HG03066 (cell line): ENCODE results near the gene ALDH9A1.
"Not testable (repeated sequence)": the region's sequence is repeated elsewhere in the genome, so short reads cannot be mapped to it uniquely, and the experiment has no call there.

Experiments
- ATAC-seq: cut with Tn5 transposase; IDR thresholded peaks from one replicate; pipeline ENCODE4 v1.9.1; 2021; ENCODE audit warnings: low read depth; ENCODE audit not compliant: unreplicated experiment

ALDH9A1 gene

DNA sequence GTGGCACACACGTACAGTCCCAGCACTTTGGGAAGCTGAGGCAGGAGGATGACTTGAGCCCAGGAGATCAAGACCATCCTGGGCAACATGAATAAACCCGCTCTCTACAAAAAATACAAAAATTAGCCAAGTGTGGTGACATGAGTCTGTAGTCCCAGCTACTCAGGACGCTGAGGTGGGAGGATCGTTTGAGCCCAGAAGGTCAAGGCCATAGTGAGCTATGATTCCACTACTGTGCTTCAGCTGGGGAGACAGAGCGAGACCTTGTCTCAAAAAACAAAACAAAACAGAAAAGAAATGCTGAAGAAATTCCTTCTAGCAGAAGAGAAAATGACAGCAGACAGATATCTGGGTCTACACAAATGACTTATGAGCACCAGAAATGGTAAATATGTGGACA lies 10.3 kb downstream of the ALDH9A1 start:
- no peak for ATAC-seq

DNA sequence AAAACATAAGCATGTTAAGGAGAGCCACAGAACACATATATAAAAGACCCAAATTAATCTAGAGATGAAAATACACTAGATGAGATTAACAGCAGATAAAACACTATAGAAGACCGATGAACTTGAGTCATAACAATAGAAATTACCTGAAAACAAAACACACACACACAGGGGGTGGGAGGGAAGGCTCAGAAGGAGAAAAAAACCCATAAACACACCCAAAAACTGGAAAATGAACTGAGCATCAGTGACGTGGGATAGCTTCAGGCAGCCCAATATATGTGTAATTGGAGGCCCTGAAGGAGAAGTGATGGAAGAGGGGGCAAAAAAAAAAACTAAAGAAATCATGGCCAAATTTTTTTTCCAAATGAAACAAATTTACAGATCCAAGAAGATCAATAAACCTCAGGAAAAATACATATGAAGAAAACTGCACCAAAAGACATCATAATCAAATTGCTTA lies 11.4 kb downstream of the ALDH9A1 start:
- no peak for ATAC-seq

DNA sequence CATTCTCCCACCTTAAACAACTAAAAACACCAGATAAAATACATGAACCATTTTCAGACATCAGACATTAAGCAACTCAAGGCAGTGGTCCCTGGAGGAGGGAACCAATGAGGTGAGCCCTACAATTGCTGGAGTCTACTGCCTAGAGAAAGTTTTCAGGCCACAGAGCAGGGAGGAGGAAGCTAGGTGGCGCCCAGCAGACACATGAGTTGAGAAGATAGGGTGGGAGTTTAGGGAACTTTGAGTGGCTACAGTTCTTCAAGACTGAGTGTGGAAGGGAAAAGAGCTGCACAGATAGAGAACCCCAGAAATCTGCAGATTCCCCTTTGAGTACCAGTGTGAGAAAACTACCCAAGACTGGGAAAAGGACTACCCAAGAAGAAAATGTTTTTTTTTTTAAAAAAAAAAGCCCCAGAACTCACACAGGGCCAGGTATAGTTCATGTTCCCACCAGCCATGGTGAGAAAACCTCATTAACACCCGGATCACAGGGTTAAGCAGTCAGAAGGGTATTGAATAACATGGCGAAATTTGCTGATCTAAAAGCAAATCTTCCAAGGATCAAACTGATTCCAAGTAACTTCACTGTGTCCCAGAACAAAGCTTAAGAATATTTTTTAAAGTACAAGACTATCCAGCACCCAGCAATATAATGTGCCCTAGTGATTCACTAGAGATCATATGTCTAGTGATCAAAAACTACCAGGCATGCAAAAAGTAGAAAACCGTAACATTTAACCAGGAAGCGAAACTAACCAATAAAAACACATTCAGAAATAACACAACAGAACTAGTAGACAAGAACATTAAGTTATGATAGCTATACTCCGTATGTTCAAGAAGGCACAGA lies 12.0 kb downstream of the ALDH9A1 start:
- no peak for ATAC-seq

DNA sequence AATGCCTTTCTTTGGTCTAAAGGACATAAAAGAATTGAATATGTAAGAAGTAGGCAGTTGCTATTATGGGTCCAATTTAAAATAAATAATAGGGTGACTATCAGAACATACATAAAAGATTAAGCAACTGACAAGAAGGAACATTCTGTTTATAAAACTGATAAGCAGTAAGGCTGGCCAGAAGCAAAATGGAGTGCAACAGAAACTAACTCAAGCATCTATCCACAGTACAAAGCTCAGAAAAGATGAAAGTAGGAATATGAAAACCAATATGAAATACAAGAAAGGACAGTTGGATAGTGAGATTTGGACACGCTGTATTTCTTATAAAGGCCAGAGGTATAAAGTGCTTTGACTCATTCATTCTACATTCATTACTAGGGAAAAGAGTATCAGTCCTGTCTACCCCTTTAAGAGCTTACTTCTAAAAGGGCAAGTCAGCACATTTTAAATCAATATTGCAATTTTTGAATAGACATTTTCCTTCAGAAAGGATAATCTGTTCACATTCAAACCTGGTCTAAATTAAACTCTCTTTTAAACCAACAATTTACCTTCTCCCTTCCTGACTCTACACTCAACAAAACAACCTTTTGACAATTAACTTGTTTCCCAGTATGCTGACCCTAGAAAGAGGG lies 14.4 kb downstream of the ALDH9A1 start:
- ATAC-seq = no peak

DNA sequence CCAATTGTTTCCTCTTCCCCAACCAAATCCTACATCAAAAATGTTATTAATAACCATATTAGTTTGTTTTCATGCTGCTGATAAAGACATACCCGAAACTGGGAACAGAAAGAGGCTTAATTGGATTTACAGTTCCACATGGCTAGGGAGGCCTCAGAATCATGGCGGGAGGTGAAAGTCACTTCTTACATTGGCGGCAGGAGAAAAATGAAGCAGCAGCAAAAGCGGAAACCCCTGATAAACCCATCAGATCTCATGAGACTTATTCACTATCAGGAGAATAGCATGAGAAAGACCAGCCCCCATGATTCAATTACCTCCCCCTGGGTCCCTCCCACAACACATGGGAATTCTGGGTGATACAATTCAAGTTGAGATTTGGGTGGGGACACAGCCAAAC lies 17.6 kb downstream of the ALDH9A1 start:
- not testable (repeated sequence) for ATAC-seq

DNA sequence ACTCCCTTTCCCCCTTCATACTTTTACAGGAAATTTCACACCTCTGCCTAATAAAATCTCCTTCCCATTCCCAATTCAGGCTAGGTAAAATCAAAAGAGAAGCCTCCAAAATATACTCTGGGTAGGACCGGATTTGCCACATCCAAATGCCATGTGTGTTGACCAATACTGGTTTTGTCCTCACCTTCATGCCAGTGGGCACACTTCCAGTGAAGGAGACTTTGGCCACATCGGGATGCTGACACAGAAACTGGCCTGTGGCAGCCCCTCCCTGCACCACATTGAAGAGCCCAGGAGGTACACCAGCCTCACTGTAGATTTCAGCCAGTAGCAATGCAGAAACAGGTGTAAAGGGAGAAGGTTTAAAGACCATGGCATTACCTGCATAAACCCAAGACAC lies 18.1 kb downstream of the ALDH9A1 start:
- ATAC-seq = no peak

DNA sequence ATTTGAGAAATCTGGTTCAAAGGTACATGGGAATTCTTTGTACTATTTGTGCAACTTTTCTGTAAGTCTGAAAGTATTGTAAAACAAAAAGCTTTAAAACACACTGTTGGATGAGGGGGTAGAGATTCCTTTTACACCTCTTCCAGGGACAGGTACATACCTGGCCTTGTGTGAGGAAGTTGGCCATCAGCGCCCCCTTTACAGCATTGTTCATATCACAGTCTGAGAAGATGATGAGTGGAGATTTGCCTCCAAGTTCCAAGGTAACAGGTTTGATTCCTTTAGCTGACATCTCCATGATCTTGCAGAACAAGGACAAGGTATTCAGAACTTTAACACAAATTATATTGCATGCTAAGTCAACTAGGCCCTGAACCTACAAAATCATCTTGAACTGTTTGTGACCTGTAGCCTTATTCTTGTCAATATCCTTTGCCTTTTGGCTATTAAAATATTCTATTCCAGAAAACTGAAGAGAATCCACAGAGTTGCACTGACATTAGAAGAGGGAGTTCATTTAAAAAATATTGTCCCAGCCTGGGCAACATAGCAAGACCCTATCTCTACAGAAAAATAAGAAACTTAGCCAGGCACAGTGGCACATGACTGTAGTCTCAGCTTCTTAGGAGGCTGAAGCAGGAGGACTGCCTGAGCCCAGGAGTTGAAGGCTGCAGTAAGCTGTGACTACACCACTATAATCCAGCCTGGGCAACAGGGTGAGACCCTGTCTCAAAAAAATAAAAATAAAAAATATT lies 18.9 kb downstream of the ALDH9A1 start:
- ATAC-seq = no peak

DNA sequence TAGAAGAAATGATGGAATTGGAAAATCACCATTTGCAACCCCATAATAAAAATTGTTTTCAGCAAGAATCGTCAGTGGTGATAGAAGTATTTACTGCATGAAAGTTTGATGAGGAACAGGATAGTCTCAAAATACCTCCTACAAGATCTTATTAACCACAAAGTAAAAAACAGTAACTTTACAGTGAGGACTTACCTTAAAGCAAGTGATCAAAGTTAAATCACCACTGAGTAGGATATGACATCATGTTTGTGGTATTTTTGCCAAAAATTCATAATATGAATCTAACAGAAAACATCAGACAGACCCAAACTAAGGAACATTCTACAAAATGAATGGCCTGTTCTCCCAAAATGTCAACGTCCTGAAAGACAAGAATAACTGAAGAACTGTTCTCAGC lies 19.9 kb downstream of the ALDH9A1 start:
- ATAC-seq = no peak

DNA sequence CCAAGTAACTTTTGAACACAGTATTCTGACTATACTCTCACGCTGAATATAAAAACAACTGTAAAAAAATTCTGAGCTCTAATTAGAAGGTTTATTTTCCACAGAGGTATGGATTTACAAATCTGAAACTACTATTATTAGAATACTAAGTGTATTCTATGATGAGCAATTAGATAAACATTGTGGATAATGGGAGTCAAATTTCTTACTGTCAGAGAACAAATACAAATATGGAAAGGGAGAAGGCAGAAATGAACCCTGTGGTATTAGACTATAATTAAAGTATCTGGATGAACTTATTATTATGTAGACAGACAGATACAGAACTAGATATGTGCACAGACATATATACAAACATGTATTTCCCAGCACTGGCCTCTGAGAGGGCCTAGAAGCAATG lies 22.6 kb downstream of the ALDH9A1 start:
- ATAC-seq = no peak

DNA sequence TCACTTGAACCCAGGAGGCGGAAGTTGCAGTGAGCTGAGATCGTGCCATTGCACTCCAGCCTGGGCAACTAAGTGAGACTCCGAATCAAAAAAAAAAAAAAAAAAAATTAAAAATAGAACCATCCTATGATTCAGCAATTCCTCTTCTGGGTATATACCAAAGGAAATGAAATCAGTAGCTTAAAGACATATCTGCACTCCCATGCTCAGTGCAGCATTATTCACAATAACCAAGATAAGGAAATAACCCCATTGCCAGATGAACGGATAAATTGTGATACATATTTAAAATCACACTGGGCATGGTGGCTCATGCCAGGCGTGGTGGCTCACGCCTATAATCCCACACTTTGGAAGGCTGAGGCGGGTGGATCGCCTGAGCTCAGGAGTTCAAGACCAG lies 23.8 kb downstream of the ALDH9A1 start:
- ATAC-seq = no peak

DNA sequence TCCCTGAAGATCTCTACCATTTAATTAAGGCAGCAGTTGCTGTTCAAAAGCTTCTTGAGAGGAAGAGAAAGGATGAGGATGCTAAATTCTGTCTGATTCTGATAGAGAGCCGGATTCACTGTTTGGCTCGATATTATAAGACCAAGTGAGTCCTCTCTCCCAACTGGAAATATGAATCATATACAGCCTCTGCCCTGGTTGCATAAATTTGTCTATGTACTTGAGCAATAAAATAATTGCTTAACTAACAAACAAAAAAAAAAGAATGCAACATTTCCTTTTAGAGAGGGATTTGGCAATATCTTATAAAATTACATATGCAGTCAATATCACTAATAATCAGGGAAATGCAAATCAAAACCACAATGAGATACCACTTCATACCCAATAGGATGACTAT lies 26.8 kb downstream of the ALDH9A1 start:
- ATAC-seq = no peak

DNA sequence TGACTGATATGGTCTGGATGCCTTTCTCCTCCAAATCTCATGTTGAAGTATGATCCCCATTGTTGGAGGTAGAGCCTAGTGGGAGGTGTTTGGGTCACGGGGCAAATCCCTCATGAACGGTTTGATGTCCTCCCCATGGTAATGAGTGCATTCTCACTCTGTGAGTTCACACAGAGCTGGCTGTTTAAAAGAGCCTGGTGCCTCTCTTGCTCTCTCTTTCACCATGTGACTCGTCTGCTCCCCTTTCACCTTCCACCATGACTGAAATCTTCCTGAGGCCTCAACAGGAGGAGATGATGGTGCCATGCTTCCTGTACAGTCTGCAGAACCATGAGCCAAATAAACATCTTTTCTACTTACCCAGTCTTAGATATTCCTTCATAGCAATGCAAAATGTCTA lies 30.2 kb downstream of the ALDH9A1 start:
- ATAC-seq = no peak

DNA sequence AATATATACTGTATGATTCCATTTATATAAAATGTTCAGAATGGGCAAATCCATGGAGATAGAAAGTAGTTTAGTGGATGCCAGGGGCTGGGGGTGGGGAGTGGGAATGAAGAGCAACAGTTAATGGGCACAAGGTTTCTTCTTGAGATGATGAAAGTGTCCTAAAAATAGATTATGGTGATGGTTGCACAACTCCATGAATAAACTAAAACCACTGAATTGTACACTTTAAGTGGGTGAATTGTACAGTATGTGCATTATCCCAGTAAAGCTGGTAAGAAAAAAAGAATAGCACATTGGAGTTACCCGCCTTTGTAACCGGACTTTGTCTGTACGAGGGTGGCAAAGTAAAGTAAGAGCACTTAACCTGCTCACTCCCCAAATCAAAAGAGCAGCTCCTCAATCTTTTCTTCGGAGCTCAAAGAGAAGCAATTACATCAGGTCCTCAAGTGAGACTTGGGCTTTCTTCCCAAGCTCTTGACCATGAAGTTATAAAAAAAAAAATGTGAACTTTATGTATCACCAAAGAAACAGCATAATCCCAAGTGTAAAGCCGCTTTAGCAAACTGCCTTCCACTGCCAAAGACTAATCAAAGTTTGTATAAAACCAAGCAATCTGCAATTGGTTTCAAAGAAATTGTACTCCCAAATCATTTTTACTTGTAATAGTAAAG lies 32.1 kb downstream of the ALDH9A1 start:
- no peak for ATAC-seq

DNA sequence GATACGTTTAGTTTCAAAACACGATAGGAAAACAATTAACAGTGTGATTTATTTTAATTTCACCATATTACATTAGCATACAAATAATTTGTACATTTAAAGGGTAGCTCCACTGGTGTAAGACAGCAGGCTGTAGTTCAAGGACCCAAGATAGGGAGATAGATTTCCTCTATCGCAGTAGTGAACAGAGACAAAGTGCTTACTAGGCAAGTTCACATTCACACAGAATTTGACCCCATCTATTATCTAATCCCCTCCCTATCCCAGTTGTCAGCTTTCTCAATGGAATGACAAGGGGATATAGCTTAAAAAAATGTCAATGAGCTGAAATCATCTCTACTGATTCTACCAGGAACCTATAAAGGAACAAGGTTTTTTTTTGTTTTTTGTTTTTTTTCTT lies 36.2 kb downstream of the ALDH9A1 start:
- no peak for ATAC-seq

DNA sequence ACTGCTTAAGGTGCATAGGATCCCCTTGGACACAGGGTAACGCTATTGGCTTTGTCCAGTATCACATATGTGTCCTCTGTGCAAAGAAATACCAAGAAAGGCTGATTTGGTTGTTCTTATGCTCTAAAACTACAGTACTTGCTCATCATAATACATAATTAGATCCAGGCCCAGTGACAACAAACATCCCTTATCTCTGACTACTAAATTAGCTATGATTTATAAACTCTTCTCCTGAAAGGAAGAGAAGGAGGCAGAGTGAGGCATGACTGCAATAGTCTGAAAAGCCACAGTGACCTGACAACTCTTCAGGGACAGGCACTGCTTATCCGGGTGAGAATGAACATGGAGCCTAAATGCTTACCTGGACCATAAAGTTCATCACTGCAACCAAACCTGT lies 36.7 kb downstream of the ALDH9A1 start:
- no peak for ATAC-seq

DNA sequence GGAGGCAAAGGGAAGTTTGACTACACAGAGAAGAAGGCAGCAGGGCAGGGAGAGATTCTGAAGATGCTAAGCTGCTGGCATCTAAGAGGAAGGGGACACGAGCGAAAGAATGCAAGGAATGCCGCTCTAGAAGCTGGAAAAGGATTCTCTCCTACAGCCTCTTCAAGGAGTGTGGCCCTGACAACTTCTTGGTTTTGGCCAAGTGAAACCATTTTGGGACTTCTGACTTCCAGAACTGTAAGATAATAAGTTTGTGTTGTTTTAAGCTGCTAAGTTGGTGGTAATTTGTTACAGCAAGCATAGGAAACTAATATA lies 38.8 kb downstream of the ALDH9A1 start:
- ATAC-seq = no peak

DNA sequence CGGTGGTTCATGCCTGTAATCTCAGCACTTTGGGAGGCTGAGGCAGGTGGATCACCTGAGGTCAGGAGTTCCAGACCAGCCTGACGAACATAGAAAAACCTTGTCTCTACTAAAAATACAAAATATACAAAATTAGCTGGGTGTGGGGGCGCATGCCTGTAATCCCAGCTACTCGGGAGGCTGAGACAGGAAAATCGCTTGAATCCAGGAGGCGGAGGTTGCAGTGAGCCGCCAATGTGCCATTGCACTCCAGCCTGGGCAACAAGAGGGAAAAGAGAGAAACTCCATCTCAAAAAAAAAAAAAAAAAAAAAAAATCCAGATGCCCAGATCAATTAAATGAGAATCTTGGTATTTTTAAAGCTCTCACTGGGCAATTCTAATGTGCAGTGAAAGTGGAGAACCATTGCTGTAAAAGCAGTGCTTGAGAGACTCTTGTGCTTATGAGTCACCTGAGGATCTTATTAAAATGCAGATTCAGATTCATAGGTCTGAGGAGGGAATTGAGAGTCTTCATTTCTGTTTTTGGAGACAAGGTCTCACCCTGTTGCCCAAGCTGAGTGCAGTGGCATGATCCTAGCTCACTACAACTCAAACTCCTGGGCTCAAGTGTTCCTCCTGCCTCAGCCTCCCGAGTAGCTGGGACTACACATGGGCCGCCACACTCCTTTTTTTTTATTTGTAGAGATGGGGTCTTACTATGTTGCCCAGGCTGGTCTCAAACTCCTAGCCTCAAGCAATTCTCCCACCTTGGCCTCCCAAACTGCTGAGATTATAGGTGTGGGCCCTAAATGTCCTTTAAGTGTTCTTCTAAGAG lies 39.4 kb downstream of the ALDH9A1 start:
- not testable (repeated sequence) for ATAC-seq

DNA sequence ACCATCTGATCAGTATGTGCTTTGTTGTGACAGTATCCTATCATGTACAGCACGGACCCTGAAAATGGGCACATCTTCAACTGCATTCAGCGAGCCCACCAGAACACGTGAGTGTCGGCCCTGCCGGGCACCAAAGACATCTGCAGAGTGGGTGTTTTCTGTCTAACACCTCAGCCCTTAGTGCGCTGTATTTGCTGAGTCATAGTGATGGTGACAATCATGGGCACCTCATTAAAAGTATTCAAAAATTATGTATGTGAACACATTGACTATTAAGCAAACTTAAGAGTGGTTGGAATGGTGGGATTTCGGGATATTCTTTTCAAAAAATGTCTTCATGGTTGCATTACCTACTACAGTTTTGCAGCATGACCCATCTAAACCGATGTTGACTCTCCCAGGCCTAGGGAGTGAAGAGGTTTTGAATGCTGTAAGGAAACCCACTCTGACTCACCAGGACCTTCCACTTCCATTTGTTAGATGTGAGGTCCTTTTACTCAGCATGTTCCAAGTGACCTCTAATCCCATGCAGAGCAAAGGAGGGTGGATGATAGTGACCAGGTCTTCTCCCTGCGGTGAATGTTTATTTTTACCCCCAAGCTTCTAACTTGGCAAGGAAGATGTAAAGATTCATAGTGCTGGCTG lies 47.3 kb downstream of the ALDH9A1 start:
- ATAC-seq = no peak

DNA sequence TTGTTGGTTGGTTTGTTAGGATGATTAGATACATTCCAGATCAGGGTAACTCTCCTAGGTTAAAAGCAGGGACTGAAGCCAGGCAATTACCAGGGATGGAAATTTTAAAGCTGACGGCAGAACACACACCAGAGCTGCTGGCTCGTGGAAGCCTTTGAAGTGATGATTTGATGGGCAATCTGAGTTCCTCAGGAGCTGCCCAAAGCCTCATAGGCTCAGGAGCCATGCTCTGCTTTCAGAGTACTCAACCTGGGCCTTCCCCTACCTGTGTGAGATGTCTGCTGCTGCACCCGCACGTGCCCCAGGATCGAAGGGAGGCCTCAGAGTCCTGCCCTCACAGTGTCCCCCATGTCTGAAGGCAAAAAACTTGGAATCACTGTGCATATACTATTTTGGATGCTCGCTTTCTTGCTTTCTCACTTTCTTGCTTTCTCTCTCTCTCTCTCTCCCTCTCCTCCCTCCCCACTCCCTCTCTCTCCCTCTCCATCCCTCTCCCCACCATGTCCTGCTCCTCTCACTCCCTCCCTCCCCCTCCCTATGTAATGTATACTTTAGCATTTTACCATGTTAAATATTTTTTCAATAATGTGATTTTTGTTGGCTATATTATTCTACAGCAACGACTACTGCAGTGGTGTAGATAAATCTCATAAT lies 49.3 kb downstream of the ALDH9A1 start:
- no peak for ATAC-seq
